ENCODE results near the gene RTL10.

- no peak for TF ChIP-seq CTCF (IDR thresholded peaks at IDR 0.05; ENCODE audit: low read depth, low read length, poor library complexity, severe bottlenecking)
- no peak for TF ChIP-seq EZH2phosphoT487 (IDR thresholded peaks at IDR 0.05; ENCODE audit: borderline replicate concordance, low read length)
These were observed at the start of gene RTL10, which contains the start of gene GNB1L for GRCh38 chr22:19854778-19855503.
